GM21723 (cell line): ENCODE results near the gene KREMEN1.
"Not testable (repeated sequence)": the region's sequence is repeated elsewhere in the genome, so short reads cannot be mapped to it uniquely, and the experiment has no call there.

Experiments used
- ATAC-seq: cut with Tn5 transposase; IDR thresholded peaks from one replicate; pipeline ENCODE4 v1.9.1; 2021; ENCODE audit warnings: mild to moderate bottlenecking, moderate library complexity; ENCODE audit not compliant: unreplicated experiment

KREMEN1 gene, protein sequence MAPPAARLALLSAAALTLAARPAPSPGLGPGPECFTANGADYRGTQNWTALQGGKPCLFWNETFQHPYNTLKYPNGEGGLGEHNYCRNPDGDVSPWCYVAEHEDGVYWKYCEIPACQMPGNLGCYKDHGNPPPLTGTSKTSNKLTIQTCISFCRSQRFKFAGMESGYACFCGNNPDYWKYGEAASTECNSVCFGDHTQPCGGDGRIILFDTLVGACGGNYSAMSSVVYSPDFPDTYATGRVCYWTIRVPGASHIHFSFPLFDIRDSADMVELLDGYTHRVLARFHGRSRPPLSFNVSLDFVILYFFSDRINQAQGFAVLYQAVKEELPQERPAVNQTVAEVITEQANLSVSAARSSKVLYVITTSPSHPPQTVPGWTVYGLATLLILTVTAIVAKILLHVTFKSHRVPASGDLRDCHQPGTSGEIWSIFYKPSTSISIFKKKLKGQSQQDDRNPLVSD

DNA sequence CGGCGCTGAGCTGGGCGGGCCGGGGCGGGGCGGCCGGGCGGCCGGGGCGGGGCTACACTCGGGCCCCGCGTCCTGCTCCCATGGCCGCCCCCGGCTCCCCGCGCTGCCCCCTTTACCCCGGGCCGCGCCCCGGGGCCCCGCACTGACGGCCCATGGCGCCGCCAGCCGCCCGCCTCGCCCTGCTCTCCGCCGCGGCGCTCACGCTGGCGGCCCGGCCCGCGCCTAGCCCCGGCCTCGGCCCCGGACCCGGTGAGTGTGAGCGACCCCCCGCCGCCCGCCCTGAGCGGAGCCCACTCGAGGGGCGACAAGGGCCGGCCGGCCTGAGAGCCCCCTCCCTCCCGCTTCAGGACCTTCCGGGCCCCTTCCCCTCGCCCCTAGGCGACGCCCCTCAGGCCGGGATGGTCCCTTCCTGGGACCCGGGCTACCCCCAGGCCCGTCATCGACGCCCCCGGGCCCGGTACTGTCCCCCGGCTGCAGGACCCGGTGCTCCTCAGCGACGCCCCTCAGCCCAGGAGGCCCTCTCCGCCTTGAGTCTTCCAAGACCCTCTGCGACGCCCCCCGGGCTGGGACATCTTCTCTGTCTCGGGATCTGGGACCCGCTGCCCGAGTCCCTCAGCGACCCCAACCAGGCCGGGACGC lies at the start of gene KREMEN1:
KREMEN1 (plus strand) TSS at position 57 of the 639 bp plus-strand sequence; CDS start at position 153, 96 bp downstream.
- ATAC-seq, result peak; percentile 17

DNA sequence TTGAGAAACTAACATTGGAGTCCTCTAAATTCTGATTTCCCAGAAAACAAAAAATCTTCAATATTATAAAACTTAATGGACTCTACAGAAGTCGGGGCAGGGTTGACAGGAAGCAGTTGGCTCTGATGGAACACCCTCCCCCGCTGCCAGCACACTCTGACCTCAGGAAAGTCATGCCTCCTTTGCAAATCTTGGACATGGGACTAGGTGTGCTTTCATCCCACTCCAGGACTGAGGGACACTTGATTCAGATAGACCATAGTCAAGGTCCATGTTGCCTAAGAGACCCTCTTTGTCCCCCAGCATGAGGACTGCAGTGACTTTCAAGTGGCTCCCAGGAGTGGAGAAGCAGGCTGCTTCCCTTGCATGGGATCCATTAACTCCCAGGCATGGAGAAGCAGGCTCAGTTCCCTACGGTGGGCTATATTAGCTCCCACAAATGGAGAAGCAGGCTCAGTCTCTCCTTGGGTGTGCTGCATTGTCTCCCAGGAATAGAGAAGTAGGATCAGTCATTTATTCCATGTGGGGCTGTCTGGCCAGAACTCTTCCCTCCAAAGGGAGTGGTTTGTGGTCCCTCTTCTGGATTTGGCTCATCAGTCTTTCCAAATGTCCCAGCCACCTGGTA lies 49.6 kb upstream of the KREMEN1 start:
- no peak for ATAC-seq

DNA sequence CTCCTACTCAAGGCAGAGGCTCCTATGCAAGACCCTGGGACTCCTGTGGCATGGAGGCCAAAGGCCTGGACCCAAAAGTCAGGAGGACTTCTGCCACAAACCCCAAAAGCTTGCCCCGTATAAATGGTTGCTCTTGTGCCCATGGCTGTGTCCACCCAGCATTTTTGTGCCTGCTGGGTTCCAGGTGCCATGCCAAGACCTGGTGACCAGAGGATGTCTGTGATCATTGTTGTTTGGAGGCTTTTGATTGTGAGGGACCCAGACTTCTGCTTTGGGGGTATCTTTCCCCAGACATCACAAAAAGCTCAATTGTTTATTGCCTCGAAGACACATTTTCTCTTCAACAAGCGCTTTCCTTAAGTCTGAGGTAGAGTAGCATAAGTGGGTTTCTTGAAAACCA lies 46.3 kb upstream of the KREMEN1 start:
- ATAC-seq, result no peak

DNA sequence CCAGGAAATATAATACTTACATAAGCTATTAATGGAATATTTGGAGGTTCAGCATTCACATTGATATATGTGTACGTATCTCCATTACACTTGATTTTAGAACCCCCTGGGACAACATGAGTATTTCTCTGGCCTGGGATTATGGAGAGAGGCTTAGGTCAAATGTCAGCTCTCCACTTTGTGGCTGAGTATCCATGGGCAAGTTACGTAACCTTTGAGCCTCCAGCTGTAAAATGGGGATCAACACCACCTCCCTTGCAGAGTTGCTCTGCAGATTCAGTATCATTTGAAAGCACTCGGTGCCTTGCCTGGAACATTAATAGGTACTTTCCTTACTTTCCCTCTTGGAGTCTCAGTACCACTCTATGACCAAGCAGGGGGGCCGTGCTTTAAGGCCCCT lies 44.4 kb upstream of the KREMEN1 start:
- ATAC-seq, result no peak

DNA sequence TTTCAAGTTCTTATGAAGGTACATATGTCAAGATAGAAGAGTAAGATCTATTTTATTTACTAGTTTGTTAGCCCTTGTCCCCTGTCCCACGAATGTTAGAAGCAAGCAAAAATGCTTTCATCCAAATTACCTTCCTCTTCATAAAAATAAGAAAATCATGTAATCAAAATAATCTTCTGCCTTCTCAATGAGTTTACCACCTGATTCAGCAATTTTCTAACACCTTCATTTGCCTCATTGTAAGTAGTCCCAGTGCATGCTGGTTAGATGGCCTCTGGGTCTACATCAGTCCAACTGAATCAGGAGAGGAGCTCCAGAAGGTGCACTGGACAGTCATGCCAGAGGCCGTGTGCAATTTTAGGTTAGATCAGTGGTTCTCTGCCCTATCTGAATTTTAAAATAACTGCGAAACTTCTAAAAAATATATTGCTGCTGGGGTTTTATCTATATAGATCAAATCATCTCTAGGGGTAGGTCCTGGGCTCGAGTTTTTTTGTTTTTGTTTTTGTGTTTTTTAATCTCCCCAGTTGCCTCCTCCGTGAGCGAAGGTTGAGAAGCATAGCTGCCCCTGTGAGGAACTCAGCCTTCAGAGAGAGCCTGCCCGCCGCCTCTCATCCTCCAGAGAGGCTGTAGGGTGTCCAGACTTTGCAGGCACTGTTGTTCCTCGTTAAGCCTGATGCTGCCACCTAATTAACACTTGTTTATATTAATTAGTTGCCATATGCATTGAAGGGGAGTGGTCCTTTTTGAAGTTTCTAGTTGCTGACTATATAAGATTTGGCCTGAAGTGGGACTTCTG lies 43.4 kb upstream of the KREMEN1 start:
- ATAC-seq, result no peak

DNA sequence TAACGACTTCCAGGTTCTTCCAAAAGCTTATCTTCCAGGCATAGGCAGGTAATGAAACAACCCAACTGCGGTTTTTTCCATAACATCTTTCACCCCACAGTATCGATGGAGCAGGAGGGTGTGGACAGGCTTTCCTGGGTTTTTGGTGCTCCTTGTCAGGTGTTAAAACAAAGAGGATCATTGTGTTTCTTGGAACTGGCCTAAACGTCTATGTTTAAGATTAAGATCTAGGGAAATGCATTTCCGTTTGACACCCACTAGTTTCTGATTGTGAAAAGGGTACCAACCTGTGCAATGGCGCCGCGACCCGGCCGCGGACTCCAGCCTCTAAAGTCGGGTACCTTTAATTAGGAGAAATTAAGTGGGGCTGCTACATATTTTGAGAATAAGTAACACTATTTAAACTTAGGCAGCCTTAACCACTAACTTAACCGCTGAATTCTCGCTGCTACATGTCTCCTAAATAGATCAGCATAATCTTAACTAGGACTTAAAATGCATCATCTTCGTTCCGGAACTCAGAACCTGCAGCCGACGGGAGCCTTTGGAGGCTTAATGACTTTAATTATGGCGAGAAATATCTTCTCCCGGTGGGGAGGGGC lies 42.7 kb upstream of the KREMEN1 start:
- ATAC-seq, result no peak

DNA sequence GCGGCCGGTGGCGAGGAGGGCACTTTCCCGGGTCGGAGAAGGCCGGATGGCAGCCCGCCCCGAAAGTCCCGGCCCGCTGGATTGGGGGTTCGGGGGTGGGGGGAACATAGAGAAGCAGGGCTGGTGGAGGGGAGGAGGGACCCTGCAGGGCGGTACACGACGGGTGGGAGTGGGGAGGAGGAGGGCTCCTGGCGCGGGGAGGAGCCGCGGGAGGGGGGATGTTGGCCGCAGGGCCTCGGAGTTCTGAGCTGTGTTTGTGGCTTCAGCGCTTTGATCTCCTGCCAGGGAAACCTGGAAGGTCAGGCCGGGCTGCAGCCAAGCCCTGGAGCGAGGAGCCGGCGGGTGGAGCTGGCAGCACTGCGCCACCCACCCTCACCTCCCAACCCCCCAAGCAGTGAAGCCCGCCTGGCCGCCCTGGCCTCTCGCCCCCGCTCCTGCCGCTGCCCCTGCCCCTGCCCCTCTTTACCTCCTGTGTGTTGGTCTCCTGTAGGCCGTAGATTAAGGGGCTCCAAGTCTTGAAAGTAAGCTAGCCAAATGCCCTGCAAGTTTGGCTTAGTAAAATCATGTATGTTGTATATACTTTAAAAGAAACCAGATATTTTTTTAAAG lies 42.1 kb upstream of the KREMEN1 start:
- no peak for ATAC-seq

DNA sequence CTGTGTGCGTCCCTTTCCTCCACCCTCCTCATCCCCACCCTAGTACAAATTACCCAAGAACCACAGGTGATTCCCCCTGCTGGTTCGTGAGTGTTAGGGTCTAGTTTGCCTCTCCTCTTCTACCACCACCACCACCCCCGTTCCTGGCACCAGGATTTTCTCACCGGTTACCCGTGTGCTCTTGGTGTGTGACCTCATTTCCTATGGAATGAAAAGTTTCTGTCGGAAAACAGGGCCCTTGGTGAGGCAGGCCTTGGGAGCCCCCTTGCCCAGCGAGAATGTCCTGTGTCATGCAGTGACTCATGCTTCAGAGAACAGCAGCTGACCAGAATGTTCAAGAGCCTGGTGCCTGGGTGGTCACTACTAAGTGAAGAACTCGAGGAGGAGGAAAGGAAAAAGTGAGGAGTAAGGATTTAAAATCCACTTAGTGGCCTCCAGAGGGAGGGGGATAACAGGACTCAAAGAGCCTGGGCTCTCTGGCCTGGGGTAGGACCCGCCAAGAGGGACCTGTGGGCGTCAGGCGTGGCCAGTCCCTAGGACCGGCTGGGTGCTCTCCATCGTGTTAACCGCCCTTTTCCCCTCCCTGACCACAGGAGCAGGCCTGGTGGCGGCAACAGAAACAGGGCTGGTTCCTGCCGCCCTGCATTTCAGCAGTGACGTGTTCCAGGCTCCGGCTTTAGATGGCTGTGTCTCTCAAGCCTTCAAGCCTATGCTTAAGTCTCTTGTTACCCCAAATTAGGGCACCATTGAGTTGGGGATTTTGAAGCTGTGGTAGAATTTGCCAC lies 41.4 kb upstream of the KREMEN1 start:
- ATAC-seq, result no peak

DNA sequence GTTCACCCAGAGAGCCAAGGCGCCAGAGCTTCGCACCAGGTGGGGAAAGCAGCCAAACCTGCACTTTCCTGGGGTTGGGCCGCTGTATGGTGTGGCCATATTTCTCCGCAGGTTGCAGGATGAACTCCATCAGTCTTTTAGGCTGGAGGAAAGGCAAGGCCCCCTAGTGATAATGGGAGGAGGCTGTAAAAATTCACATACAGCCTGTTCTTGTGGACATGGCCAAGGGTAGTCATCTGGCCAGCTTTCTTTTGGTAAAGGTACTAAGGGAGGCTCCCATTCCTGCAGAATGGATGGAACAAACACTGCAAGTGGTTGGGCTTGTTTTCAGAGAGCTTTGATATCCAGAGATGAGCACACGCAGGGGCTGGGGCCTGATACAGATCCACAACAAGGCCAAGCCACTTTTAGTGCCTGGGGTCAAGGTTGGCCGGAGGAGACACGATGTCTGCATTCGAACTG lies 40.8 kb upstream of the KREMEN1 start:
- ATAC-seq, result no peak

DNA sequence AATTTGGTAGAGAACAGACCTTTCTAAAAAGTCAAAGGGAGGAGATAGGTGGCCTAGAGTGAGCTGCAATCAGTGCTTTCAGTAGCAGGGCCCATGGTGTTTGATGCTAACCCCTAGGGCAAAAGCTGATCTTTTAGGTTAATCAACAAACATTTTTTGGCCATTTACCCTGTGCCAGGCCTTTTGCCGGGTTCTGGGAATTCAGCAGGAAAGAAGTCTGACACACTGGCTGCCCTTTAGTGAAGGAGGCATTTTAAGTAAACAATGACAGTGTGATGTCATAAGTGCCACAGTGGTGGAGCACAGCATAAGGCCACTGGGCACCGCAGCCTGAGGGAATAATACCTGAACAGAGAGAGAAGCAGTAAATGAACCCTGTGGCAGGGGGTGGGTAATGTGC lies 40.3 kb upstream of the KREMEN1 start:
- no peak for ATAC-seq

DNA sequence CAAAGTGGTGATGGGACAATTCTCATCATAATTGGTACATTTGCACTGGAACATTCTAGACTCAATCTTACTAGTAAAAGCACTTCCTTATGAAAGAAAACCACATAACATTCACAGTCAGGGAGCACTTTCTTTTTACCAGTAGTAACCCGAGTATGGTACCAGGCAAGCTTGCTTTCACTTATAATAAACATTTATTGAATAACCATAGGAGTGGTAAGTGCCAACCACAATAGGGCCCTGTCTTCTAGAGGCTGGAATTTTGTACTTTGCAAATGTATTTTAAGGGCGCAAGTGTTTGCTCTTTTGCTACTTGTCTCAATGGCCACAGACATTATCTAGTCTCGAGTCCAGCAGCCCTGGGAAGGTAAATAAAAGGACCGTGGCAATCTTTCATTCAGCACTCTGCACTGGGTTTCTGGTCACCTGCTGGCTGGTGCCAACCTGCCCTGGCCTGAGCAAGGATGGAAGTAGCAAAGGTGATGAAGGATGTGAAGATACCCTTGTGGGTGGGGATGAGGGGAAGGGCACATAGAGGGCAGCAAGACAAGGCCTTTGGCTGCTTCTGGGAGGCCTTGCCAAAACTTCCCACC lies 35.4 kb upstream of the KREMEN1 start:
- ATAC-seq, result no peak

DNA sequence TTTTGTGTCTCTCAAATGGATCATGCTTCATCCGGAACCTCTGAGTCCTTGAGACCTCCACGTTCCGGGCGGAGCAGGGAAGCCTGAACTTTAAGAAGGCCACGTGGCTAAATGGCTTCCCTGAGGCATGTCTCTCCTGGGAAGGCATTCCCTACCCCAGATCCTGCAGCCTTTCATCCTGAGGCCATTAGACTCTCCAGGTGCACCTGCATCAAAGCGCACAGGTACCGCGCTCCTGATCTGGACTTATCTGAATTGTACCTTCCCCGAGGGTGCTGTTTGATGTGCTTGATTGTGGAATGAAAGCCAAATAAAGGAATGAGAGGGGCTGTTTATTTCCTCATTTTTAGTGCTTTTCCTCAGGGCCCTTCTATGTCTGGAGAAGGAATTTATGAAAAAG lies 33.7 kb upstream of the KREMEN1 start:
- no peak for ATAC-seq

DNA sequence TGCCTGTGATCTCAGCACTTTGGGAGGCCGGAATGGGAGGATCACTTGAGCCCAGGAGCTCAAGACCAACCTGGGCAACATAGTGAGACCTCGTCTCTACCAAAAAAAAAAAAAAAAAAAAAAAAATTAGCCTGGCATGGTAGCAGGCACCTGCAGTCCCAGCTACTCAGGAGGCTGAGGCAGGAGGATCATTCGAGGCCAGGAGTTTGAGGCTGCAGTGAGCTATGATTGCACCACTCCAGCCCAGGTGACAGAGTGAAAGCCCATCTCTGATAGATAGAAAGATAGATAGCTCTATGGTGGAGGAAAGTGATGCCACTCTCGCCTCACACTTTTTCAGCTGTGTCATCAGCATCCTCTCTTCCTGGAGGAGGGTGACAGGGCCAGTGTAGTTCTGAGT lies 33.2 kb upstream of the KREMEN1 start:
- not testable (repeated sequence) for ATAC-seq

DNA sequence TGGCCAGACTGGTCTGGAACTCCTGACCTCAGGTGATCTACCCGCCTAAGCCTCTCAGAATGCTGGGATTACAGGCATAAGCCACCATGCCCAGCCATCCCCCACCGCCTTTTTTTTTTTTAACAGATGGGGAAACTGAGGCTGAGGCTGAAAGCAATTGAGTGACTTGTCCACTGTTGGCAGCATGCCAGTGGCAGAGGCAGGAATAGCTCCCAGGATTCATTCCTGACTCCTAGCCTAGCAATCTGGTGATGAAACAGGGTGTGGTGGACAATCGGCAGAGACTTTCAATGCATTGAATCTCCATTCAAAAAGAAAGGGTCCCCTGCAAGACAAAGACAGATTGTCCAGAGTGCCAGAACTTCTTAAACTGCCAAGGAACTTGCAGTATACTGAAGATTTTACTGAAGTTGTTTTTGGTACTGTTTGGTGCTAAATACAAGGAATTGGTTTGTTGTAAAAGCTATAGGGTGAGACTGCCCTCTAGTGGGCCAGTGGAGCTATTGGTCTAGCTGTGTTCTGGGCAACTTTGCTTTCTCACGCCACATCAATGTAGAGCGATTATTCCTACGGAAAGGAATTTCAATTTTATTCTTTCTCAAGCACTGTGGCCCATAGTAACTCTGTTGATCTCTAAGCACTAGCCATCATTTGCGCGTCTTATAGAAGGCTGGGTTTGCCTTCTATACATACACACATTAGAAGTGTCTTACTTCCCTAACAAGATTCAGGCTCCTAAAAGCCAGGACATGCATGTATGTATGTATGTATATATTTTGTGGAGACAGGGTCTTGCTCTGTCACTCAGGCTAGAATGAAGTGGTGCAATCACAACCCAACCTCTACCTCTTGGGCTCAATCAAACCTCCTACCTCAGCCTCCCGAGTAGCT lies 32.2 kb upstream of the KREMEN1 start:
- no peak for ATAC-seq

DNA sequence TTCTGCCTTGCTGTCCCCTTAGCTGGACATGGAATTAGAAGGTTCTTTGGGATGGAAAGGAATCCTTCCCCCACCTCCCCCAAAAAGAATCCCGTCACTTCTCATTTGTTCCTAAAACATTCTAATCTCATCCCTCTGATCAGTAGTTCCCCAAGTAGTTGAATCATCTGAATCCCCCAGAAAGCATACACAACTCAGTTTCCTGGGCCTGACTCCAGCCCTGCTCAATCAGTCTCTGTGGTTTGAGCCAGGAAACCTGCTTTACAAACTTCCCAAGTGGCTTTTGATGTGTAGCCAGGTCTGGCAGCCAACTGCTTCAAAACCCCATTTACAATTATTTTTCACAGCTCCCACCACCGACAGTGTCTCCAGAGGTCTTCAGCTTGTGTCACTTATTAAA lies 31.4 kb upstream of the KREMEN1 start:
- no peak for ATAC-seq

DNA sequence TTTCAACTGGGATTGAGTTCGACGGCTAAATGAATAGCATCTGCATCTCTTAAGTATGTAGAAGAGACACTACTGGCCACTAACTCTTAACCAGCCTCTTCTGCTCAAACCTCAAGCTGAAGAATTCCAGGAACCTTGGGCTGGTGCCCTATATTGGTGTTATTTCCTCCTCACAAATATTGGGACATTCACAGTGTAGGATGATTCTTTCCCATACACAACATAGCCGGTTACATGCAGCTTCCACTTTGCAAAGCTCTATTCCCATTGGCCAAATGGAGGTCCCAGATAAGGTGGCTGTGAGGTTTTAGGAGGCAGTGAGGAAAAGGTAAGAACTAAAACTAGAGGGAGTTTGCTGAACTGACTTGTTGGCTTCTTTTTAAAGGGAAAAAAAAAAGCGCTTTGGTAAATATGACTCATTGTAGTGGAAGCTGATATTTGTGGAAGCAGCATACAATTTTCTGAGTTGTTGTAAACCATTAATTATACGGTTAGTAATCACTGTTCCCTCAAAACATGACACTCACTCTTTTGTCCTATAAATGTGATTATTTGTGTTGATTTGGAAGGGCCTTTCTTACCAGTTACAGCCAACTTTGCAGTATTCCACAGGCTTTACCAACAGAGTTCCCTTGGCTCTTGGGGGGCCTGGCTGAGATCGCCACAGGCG lies 28.8 kb upstream of the KREMEN1 start:
- no peak for ATAC-seq

DNA sequence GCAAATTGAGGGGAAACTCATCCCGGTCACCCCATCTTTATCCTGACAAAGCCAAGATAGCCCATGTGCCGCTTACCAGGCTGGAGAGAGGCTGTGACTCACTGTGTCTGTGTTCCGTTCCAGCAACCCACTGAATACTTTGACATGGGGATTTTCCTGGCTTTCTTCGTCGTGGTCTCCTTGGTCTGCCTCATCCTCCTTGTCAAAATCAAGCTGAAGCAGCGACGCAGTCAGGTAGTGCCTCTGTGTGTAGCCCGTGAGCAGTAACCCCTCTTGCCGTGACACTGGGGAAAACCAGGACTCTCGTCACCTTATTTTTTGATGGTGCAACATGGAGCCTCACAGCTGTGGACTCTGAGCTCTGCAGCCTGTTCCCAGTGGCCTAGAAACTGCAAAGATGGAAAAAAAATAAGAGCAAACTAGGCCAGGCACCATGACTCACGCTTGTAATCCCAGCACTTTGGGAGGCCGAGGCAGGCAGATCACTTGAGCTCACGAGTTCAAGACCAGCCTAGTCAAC lies 28.1 kb upstream of the KREMEN1 start:
- ATAC-seq, result no peak
